ENCODE data around the gene ZNF761.
"Not testable (repeated sequence)": the region's sequence is repeated elsewhere in the genome, so short reads cannot be mapped to it uniquely, and the experiment has no call there.

Gene ZNF761

DNA sequence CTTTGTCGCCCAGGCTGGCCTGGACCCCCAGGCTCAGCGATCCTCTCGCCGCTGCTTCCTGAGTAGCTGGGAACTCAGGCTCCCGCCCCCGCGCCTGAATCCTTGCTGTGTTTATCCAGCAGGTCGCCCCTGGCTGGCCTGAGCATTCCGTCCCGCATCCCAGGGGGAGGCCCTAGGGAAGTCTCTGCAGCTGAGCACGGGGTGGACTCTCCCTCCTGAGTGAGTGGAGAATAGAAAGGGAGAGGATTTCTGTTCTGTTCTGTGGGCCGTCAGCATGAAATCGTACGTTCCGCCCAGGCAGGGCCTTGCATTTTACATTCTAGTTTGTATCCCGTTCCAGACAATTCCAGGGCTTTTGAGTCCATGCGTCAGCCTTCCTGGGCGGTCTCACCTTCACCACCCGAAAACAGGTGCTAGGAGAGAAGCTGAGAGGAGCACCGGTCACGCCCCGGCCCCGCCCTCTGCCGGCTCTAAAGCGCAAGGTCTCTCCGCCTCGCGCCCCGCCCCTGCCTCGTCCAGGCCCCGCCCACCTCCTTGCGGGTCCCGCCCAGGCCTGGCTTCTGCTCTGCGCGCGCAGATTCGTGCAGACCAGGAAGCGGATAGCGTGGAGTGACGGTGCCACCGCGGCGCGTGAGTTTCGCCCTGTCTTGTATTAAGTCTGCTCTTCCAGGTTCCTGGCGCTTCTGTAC lies at the start of gene ZNF761:
ZNF761 (plus strand) TSS at position 586 of the 689 bp plus-strand sequence. CDS start 15,285 bp downstream, outside the sequence.
- peak; percentile 96 for DNase-seq (ENCODE audit: low read depth)

DNA sequence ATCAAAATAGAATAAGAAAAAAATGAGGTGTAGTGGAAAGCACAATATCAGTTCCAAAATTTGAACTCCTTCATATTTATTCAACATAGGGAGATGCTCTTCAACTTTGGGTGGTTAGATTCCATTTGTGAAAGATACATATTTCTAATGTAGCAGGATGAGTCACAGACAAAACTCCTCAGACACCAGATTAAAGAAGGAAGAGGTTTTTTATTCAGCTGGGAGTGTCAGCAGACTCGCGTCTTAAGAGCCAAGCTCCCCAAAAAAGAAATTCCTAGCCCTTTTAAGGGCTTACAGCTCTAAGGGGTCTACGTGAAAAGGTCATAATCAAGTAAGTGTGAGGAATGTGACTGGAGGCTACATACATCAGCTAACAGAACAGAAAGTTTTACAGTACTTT lies 43.6 kb upstream of the ZNF761 start:
- no peak for DNase-seq (ENCODE audit: low read depth)

DNA sequence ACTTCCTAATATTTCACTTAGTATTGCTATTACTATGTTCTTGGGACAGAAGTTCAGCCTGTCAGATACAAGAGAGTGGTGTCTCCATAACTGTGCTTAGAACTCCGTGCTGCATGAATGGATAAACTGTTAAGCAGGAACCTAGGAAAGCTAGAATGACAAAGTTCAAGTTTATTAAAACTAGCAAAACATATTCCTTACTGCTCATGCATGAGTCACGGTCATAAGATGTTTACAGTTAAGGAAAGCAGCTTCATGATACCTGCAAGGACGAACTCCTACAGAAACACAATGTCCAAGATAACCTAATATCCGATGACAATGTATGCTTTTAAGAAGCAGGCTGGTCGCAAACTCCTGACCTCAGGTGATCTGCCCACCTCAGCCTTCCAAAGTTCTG lies 42.9 kb upstream of the ZNF761 start:
- no peak for DNase-seq (ENCODE audit: low read depth)

DNA sequence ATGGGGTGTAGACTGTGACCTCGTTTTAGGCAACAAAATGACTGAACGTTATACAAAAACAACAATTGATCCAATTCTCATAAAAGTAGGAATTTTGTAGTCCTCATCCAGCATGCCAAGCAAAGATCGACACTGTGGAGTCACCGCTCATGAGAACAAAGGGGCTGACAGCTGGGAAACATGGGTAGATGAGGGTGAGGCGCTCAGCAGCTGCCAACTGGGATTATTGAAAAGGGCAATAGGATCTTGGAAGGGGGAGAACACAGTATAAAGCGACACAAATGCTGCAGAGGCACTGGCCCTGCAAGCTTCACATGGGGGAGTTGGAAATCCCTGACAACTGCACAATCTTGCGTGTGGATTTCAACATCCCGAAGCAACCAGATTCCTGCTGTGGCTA lies 42.2 kb upstream of the ZNF761 start:
- DNase-seq (ENCODE audit: low read depth) = no peak

DNA sequence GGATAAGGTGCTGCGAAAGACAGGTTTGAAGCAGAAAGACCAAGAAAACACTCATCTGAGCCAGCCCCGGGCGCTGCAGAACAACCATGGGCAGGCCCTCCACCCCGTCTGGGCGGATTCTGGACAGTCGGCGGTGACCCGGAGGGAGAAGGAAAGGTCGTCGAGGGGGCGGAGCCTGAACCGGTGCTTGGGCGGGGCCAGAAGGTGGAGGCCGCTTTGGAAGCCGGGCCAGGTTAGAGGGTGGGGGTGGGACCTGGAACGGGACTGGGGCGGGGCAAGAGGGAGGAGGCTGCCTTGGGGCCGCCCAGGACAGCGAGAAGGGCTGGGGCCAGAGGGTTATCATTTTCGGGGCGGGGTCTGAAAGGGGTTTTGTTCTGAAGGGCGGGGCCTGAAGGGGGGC lies 41.8 kb upstream of the ZNF761 start:
- no peak for DNase-seq (ENCODE audit: low read depth)

DNA sequence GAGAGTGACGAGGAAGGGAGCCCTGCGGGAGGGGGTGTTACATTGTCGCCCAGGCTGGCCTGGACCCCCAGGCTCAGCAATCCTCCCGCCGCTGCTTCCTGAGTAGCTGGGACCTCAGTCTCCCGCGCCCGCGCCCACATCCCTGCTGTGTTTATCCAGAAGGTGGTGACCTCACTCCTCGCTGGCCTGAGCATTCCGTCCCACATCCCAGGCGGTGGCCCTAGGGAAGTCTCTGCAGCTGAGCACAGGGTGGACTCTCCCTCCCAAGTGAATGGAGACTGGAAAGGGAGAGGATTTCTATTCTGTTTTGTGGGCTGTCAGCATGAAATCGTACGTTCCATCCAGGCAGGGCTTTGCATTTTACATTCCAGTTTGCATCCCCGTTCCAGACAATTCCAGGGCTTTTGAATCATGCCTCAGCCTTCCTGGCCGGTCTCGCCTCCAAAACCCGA lies 37.2 kb upstream of the ZNF761 start:
- DNase-seq (ENCODE audit: low read depth) = no peak

DNA sequence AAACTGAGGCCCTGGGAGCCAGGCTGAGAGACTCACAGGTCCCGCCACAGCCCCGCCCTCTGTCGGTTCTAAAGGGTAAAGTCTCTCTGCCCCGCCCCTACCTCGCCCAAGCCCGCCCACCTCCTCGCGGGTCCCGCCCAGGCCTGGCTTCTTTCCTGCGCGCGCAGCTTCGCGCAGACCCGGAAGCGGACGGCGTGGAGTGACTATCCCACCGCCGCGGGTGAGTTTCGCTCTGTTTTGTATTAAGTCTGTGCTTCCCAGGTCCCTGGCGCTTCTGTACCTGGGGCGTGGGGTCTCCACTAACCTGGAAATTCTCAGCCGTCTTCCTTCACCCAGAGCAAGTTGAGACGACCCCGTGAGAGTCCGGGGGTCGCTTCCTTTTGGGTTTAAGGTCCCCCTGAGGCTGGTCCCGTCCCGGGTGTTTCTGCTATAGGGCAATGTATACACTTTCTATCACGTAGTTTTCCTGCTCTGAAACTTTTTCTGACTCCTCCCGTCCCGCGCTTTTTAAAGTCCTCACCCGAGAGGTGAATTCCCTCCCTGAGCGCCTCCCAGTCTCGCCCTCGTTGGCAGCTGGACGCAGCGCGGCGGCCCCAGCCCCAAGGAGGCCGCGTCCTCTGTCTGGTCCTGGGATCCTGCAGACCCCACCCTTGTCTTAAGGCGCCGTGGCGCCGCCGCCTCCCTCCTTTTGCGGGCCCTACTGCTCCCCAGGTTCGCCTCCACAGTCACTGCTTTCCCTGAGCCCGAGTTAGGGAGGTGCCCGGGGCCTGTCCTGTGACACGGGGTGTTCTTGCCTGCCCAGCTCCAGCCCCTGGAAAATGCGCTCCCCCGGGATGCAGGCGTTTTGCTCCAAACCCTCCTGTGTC lies 36.6 kb upstream of the ZNF761 start, which contains the start of gene ZNF765:
ZNF765 (plus strand) TSS at position 176 of the 866 bp plus-strand sequence. CDS start 2,867 bp downstream, outside the sequence.
- DNase-seq (ENCODE audit: low read depth) = peak; percentile 96

DNA sequence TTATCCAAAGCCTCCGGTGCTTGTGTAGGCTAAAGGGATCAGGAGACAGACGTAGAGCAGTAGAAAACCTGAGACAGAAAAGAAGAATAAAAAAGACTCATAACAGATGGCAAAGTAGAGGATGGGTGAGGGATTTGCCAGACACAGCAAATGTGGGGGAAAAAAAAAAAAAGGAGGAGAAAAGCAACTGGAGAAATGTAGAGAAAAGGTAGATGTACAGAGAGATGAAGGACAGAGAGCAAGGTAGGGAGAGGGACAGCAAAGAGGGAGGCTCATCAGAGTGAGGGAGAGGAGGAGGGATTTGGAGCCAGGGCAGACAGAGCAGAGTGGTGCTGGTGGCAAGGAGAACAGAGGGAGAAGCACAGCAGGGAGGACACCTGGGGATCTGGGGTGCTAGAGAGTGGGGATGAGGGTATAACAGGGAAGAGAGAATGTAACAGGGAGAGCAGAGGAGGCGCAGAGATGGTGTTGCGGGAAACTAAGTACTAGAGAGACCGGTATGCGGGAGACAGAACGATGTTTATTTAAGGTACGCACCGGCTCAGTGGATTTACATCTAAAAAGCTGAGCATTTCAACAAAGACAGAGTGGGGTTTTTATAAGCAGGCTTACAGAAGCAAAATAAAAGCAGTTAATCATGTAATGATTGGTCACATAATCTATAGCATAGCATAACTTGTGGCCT lies 35.8 kb upstream of the ZNF761 start:
- DNase-seq (ENCODE audit: low read depth) = not testable (repeated sequence)

DNA sequence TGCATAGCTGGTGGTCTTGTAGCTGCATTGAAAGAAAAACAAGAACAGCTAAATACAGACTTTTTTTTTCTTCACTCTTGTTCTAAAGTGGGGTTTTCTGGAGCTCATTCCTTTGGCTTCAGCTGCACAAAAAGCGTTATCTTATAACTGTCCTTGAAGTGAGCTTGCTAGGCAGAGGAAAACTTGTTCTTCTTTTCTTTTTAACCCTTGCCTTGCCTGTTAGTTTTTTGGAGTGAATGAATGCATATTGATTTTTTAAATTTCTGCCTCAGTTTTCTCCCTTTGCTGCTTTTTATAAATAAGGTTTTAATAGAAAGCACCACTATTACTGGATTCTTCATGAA lies 35.3 kb upstream of the ZNF761 start:
- DNase-seq (ENCODE audit: low read depth) = no peak

DNA sequence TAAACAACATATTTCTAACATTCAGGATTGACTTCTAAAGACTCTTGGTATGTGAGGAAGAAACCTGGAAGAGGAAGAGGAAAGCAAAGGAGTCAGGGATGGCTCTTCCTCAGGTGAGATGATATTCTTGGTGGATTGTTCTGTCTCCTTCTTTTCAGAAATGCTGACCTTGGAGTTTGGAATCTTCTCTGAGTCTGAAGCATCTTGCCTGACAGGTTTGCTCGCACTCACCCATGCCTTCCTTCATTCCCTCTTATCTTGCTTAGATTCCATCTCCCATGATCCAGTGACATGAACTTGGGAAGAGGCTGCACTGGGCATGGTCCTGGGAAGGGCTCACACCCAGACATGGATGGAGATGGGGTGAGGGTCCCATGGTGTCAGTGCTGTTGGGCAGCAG lies 33.9 kb upstream of the ZNF761 start:
- DNase-seq (ENCODE audit: low read depth) = not testable (repeated sequence)

DNA sequence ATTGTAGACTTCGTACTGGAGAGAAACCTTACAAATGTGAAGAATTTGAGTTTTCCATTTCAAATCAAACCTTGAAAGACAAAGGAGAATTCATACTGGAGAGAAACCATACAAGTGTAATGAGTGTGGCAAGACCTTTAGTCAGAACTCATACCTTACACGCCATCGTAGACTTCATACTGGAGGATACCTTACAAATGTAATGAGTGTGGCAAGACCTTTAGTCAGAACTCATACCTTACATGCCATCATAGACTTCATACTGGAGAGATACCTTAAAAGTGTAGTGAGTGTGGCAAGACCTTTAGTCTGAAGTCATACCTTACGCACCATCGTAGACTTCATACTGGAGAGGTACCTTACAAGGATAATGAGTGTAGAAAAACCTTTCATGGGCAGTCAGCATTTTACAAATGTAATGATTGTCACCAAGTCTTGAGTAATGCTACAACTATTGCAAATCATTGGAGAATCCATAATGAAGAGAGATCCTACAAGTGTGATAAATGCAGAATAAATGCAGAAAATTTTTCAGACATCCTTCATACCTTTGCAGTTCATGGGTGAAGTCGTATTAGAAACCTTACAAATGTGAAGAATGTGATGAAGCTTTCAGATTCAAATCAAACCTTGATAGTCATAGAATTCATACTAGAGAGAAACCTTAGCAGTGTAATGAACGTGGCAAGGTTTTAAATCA lies 22.1 kb upstream of the ZNF761 start:
- no peak for DNase-seq (ENCODE audit: low read depth)

DNA sequence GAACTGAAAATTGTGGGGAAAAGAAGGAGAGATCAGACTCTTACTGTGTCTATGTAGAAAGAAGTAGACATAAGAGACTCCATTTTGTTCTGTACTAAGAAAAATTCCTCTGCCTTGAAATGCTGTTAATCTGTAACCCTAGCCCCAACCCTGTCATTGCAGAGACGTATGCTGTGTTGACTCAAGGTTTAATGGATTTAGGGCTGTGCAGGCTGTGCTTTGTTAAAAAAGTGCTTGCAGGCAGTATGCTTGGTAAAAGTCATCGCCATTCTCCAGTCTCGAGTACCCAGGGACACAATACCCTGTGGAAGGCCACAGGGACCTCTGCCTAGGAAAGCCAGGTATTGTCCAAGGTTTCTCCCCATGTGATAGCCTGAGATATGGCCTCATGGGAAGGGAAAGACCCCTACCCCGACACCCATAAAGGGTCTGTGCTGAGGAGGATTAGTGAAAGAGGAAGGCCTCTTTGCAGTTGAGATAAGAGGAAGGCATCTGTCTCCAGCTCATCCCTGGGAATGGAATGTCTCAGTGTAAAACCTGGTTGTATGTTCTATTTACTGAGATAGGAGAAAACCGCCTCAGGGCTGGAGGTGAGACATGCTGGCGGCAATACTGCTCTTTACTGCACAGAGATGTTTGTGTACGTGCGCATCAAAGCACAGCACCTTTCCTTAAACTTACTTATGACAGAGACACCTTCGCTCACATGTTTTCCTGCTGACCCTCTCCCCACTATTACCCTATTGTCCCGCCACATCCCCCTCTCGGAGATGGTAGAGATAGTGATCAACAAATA lies 11.1 kb upstream of the ZNF761 start:
- DNase-seq (ENCODE audit: low read depth) = not testable (repeated sequence)

DNA sequence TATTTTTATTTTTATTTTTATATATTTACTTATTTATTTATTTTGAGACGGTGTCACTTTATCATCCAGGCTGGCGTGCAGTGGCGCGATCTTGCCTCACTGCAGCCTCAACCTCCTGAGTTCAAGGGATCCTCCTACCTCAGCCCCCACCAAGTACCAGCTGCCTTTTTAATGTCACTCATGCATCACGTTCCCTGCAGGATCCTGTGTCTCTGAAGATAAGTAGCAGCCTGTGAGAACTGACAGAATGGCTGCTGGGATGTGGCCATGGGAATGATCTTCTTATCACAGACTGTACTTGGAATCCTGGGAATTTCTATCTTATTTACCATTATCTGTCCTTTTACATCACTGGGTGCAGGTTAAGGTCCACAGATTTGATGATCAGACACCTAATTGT lies 9.2 kb upstream of the ZNF761 start:
- DNase-seq (ENCODE audit: low read depth) = no peak

DNA sequence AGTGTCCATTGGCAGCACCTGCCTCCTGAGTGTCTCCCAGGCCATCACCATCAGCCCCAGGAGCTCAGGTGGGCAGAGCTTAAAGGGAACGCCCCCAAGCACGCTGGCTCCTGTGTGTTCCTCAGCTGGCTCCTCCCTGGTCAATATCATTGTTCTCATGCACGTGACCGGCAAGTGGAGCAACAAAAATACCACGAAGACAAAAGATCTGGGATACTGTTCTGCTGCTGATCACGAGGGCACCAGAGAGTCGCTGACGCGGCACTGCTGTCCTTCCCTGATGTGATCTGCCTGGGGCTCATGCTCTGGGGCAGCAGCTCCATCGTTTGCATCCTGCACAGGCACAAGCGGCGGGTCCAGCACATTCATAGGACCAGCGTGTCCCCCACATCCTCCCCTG lies 8.7 kb upstream of the ZNF761 start:
- DNase-seq (ENCODE audit: low read depth) = not testable (repeated sequence)

DNA sequence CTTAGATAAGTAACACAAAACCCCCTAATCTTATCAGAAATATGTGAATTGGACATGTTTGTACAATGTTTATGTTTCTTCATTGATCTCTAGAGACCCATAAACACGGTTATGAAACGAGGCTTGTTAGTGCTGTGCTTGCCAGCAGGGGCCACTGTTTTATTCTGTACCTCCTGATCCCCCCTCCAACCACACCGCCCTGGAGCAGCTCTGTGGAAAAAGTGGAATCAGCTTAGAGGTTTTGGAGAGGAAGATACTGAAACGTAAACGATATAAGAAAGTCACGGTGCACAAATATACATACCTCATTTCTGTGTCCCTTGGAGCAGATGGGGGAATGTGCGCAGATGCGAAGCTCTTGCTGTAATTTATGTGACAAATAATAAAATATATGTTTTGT lies 8.1 kb upstream of the ZNF761 start:
- not testable (repeated sequence) for DNase-seq (ENCODE audit: low read depth)

DNA sequence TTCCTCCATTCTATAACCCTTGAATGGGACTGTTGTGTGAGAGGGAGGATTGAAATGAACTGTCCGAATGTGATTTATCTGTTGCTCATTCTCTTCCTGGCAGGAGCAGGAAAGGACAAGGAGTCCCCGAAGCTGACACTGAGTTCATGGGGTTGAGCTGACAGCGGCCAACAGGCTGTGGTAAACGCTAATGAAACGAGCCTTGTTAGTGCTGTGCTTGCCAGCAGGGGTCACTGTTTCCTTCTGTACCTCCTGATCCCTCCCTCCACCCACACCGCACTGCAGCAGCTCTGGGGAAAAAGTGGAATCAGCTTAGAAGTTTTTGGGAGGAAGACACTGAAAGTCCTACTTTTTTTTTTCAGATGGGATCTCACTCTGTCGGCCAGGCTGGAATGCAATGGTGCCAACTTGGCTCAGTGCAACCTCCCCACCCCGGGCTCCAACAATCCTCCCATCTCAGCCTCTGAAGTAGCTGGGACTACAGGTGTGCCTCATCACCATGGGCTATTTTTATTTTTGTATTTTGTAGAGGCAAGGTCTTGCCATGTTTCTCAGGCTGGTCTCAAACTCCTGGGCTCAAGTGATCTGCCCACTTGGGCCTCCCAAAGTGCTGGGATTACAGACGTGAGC lies 6.7 kb upstream of the ZNF761 start:
- DNase-seq (ENCODE audit: low read depth) = peak; percentile 45

DNA sequence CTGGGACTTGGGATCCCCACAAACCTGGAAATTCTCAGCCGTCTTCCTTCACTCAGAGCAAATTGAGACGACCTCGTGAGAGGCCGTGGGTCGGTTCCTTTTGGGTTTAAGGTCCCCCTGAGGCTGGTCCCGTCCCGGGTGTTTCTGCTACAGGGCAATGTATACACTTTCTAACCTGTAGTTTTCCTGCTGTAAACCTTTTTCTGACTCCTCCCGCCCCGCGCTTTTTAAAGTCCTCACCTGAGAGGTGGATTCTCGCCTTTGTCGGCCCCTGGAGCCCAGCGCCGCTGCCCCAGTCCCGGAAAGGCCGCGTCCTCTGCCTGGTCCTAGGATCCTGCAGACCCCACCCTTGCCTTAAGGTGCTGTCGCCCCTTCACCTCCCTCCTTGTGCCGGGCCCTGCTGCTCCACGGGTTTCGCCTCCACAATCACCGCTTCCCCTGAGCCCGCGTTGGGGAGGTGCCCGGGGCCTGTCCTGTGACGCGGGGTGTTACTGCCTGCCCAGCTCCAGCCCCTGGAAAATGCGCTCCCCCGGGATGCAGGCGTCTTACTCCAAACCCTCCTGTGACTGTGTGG lies 391 bp downstream of the ZNF761 start:
- DNase-seq (ENCODE audit: low read depth) = no peak

DNA sequence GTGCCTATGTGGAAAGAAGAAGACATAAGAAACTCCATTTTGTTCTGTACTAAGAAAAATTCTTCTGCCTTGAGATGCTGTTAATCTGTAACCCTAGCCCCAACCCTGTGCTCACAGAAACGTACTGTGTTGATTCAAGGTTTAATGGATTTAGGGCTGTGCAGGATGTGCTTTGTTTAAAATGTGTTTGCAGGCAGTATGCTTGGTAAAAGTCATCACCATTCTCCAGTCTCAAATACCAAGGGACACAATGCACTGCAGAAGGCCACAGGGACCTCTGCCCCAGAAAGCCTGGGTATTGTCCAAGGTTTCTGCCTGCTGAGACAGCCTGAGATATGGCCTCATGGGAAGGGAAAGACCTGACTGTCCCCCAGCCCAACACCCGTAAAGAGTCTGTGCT lies 12.0 kb downstream of the ZNF761 start:
- DNase-seq (ENCODE audit: low read depth) = not testable (repeated sequence)

DNA sequence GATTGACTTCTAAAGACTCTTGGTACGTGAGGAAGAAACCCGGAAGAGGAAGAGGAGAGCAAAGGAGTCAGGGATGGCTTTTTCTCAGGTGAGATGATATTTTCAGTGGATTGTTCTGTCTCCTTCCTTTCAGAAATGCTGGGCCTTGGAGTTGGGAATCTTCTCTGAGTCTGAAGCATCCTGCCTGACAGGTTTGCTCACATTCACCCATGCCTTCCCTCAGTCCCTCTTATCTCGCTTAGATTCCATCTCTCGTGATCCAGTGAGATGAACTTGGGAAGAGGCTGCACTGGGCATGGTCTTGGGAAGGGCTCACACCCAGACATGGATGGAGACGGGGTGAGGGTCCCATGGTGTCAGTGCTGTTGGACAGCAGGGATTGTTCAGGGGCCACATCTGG lies 15.4 kb downstream of the ZNF761 start:
- DNase-seq (ENCODE audit: low read depth) = not testable (repeated sequence)

DNA sequence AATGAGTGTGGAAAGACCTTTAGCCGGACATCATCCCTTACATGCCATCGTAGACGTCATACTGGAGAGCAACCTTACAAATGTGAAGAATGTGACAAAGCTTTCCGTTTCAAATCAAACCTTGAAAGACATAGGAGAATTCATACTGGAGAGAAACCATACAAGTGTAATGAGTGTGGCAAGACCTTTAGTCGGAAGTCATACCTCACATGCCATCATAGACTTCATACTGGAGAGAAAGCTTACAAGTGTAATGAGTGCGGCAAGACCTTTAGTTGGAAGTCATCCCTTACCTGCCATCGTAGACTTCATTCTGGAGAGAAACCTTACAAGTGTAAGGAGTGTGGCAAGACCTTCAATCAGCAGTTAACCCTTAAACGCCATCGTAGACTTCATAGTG lies 24.0 kb downstream of the ZNF761 start:
- DNase-seq (ENCODE audit: low read depth) = no peak
